Measurements from ENCODE around the gene POLR2E.
"Not testable (repeated sequence)": the region's sequence is repeated elsewhere in the genome, so short reads cannot be mapped to it uniquely, and the experiment has no call there.

The POLR2E gene

GRCh38 chr19:1094978-1095701, at the start of gene POLR2E:
Gene POLR2E (minus strand): TSS chr19:1095375. CDS start chr19:1095315, 60 bp downstream.
- DNase-seq (ENCODE audit: low read depth, low spot score), result peak; percentile 97

DNA sequence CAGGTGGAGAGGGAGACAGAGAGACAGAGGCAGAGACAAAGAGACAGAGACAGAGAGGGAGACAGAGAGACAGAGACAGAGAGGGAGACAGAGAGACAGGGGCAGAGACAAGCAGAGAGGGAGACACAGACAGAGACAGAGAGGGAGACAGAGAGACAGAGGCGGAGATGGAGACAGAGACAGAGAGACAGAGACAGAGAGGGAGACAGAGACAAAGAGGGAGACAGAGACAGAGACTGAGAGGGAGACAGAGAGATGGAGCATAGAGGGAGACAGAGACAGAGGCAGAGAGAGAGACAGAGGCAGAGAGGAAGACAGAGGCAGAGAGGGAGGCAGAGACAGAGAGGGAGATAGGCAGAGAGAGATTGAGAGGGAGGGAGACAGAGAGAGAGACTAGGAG, 49.6 kb upstream of the POLR2E start:
- no peak for DNase-seq (ENCODE audit: low read depth, low spot score)

DNA sequence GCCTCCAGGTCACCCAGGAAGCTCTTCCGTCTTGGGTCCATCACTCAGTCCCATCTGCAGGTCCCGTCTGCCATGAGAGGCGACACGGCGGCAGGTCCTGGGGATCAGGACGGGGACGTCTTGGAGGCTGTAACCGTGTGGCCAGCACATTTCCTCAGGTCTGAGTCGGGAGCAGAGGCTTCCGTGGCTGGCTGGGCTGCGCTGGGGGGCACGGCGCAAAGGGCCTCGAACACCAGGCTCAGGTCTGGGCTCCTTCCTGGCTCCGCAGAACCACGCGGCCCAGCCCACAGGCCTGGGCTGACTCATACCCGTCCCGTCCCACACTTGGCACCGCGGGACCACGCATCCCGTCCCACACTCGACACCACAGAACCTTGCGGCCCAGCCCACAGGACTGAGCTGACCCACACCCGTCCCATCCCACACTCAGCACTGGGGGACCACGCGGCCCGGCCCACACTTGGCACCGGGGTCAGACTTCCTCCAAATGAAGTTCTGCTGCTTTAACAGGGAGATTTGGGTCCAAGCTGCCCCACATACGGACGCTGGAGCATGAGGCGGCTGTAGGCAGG, 48.7 kb upstream of the POLR2E start:
- DNase-seq (ENCODE audit: low read depth, low spot score), result no peak

DNA sequence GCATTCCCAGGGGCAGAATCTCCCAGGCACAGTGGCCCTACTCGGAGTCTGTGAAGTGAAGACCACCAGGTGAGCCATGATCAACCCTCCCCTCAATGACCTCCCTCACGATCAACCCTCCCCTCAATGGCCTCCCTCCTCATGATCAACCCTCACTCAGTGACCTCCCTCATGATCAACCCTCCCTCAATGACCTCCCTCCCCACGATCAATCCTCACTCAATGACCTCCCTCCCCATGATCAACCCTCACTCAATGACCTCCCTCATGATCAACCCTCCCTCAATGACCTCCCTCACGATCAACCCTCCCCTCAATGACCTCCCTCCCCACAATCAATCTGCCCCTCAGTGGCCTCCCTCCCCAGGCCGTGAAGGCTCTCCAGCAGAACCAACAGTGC, 46.8 kb upstream of the POLR2E start:
- no peak for DNase-seq (ENCODE audit: low read depth, low spot score)

GRCh38 chr19:1140272-1141027, 45.3 kb upstream of the POLR2E start:
- DNase-seq (ENCODE audit: low read depth, low spot score), result no peak

- DNase-seq (ENCODE audit: low read depth, low spot score), result no peak
These were observed 44.0 kb upstream of the POLR2E start for GRCh38 chr19:1139126-1139525.

- DNase-seq (ENCODE audit: low read depth, low spot score), result no peak
These were observed 42.9 kb upstream of the POLR2E start for GRCh38 chr19:1138121-1138520.

- no peak for DNase-seq (ENCODE audit: low read depth, low spot score)
These were observed 41.6 kb upstream of the POLR2E start for GRCh38 chr19:1136621-1137317.

GRCh38 chr19:1136201-1136600, 41.0 kb upstream of the POLR2E start:
- DNase-seq (ENCODE audit: low read depth, low spot score), result no peak

- DNase-seq (ENCODE audit: low read depth, low spot score), result no peak
These were observed 40.3 kb upstream of the POLR2E start for GRCh38 chr19:1135454-1135853.

- DNase-seq (ENCODE audit: low read depth, low spot score), result no peak
These were observed 39.3 kb upstream of the POLR2E start for GRCh38 chr19:1134431-1134830.

DNA sequence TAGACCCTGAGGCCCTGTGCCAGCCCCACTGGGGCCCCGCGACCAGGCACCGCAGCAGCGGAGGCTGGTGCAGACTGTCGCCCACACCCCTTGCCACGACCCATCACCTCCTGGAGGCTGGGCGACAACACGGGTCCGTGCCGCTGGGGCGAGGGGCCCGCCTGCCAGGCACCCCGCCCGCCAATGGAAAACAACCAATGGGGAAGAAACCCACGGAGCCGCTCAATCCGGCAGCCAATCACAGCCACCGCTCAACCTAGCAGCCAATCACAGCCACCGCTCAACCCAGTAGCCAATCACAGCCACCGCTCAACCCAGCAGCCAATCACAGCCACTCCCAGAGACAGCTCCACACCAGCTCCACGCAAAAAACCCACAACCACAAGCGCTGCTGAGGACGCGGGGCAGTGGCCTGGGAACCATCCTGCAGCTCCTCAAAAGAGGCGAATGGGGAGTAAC, 38.3 kb upstream of the POLR2E start:
- DNase-seq (ENCODE audit: low read depth, low spot score), result no peak

DNA sequence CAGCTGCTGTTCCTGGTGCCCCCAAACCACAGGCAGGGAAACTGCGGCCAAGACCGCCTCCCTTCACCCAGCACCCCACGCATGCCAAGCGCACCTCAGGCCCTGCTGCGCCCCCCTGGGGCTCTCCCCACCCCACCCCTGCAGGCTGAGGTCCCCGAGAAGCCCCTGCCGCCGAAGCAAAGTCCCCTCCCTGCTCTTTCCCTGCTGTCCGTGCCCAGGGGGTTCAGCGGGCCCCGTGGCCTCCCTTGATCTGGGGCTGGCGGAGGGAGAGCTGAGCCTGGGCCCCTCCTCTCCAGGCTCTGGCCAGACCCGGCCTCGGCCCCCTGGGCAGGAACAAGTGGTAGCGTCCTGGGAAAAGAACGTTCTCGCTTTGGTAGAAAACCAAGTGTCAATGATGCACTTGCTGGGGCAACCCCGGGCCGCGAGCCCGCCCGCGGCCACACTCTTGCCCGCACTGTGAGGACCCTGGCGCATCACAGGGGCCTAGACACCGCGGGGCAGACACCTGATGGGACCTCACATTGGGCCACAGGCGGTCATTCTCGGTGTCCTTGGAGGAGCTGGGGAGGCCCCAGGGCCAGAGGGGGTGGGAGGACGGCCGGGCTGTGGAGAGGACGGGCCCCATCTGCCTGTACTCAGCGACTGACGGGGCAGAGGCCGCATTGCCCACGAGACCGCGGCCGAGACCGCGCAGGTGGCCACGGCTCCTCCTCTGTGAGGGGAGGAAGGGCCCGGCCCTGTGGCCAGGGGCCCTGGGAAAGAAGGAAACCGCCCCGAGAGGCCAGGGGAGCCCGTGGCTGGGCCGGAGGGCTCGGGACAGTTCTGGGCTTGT, 37.6 kb upstream of the POLR2E start:
- no peak for DNase-seq (ENCODE audit: low read depth, low spot score)

GRCh38 chr19:1131718-1132551, 36.8 kb upstream of the POLR2E start:
- DNase-seq (ENCODE audit: low read depth, low spot score), result no peak

GRCh38 chr19:1130771-1131717, 35.9 kb upstream of the POLR2E start:
- no peak for DNase-seq (ENCODE audit: low read depth, low spot score)

DNA sequence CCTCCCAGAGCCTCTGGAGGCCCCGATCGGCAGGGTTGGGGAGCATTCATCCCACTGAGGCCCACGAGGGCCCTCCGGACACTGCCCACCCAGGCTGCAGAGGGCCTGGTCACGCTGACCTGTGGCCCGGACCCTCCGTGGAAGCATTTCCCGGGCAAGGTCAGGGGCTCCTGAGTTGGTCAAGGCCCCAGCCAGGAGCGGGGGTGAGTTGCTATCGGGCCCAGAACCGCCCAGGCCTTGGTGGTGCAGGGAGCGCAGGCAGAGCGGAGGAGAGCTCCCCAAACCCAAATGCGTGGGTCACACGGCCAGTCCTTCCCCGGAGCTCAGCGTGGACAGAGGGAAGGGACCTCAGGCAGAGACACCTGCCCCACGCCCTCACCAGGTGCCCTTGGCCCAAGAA, 34.4 kb upstream of the POLR2E start:
- DNase-seq (ENCODE audit: low read depth, low spot score), result no peak

- DNase-seq (ENCODE audit: low read depth, low spot score), result not testable (repeated sequence)
These were observed 33.9 kb upstream of the POLR2E start for GRCh38 chr19:1129084-1129483.

DNA sequence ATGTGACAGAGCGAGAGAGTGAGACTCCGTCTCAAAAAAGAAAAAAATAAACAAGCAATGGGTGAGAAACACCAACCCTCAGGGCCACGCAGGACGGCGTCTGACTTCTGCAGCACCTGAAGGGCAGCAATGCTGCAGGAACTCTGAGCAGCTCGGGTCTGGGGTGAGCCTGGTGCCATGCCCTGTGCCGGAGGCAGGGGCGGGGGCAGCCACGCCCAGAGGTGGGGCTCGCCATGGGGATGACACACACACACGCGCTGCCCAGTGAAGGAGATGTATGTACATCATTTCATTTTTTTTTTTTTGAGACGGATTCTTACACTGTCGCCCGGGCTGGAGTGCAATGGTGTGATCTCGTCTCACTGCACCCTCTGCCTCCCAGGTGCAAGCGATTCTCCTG, 32.9 kb upstream of the POLR2E start:
- DNase-seq (ENCODE audit: low read depth, low spot score), result no peak
